NCI-H2107 treated with DMSO at 0.1 percent for 48 hours (cell line): Measurements from ENCODE around the gene RBMS3.
A peak's percentile ranks its signal among the peaks of the same experiment; 100 is the strongest.
"Not testable (repeated sequence)": the region's sequence is repeated elsewhere in the genome, so short reads cannot be mapped to it uniquely, and the experiment has no call there.

Experiments
- DNase-seq: peaks from one replicate; lab custom pipeline; 2025; ENCODE audit not compliant: unreplicated experiment; lab: John Stamatoyannopoulos, UW

The RBMS3 gene

GRCh38 chr3:29759411-29760225 lies 478.7 kb downstream of the RBMS3 start:
- DNase-seq = peak; percentile 53

GRCh38 chr3:29760226-29760685 lies 479.4 kb downstream of the RBMS3 start:
- no peak for DNase-seq

GRCh38 chr3:29761517-29761916 lies 480.6 kb downstream of the RBMS3 start:
- DNase-seq = no peak

- no peak for DNase-seq
Observed at GRCh38 chr3:29763115-29763514, 482.2 kb downstream of the RBMS3 start.

- DNase-seq = no peak
Observed at GRCh38 chr3:29764041-29764440, 483.2 kb downstream of the RBMS3 start.

GRCh38 chr3:29764603-29765254 lies 483.9 kb downstream of the RBMS3 start:
- DNase-seq = peak; percentile 20

GRCh38 chr3:29771602-29772001 lies 490.7 kb downstream of the RBMS3 start:
- DNase-seq = no peak

- DNase-seq = no peak
Observed at GRCh38 chr3:29772436-29772835, 491.6 kb downstream of the RBMS3 start.

- no peak for DNase-seq
Observed at GRCh38 chr3:29773481-29773880, 492.6 kb downstream of the RBMS3 start.

- no peak for DNase-seq
Observed at GRCh38 chr3:29775340-29775739, 494.5 kb downstream of the RBMS3 start.

GRCh38 chr3:29777869-29778268 lies 497.0 kb downstream of the RBMS3 start:
- DNase-seq = no peak

- DNase-seq = no peak
Observed at GRCh38 chr3:29789686-29790085, 508.8 kb downstream of the RBMS3 start.

- no peak for DNase-seq
Observed at GRCh38 chr3:29796808-29797207, 515.9 kb downstream of the RBMS3 start.

- DNase-seq = no peak
Observed at GRCh38 chr3:29802057-29802456, 521.2 kb downstream of the RBMS3 start.

GRCh38 chr3:29804044-29804443 lies 523.2 kb downstream of the RBMS3 start:
- no peak for DNase-seq

GRCh38 chr3:29805757-29806156 lies 524.9 kb downstream of the RBMS3 start:
- DNase-seq = no peak

- not testable (repeated sequence) for DNase-seq
Observed at GRCh38 chr3:29808324-29808723, 527.5 kb downstream of the RBMS3 start.

GRCh38 chr3:29822071-29822470 lies 541.2 kb downstream of the RBMS3 start:
- no peak for DNase-seq

- DNase-seq = no peak
Observed at GRCh38 chr3:29823233-29823632, 542.4 kb downstream of the RBMS3 start.

GRCh38 chr3:29826712-29827111 lies 545.8 kb downstream of the RBMS3 start:
- DNase-seq = no peak

- no peak for DNase-seq
Observed at GRCh38 chr3:29827756-29828155, 546.9 kb downstream of the RBMS3 start.

GRCh38 chr3:29829340-29829739 lies 548.5 kb downstream of the RBMS3 start:
- no peak for DNase-seq
